Activated CD4-positive, CD25-positive, alpha-beta regulatory T cell treated with anti-CD3 and anti-CD28 coated beads, Interleukin-2, amount 50 U/mL, for 72 hours (primary cell): Measurements from ENCODE around the gene ZNF398.

Source experiments
- DNase-seq: peaks from one replicate; pipeline ENCODE4 v3.0.0; 2021

ZNF398 gene

DNA sequence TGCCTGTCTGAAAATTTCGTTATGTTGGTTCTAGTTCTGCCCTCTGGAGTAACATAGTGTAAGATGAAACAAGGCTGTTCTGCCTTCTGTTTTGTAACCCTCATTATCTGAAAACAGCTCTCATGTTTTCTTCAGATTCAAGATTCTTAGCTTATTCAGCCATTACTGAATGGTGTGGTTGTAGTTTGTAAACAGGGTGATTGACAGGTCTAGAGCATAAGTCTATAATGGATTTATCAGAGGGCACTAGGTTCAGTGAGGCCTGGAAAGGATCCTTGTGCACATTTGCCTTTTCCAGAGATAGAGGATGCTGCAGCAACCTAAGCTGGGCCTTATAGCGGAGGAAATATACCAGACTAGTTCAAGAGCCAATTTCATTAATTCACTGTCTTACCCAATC, 6.1 kb downstream of the ZNF398 start:
- DNase-seq, result no peak

GRCh38 chr7:149154056-149154455, 6.8 kb downstream of the ZNF398 start:
- DNase-seq, result no peak

- DNase-seq, result no peak
These were observed 9.6 kb downstream of the ZNF398 start for GRCh38 chr7:149156898-149157297.

DNA sequence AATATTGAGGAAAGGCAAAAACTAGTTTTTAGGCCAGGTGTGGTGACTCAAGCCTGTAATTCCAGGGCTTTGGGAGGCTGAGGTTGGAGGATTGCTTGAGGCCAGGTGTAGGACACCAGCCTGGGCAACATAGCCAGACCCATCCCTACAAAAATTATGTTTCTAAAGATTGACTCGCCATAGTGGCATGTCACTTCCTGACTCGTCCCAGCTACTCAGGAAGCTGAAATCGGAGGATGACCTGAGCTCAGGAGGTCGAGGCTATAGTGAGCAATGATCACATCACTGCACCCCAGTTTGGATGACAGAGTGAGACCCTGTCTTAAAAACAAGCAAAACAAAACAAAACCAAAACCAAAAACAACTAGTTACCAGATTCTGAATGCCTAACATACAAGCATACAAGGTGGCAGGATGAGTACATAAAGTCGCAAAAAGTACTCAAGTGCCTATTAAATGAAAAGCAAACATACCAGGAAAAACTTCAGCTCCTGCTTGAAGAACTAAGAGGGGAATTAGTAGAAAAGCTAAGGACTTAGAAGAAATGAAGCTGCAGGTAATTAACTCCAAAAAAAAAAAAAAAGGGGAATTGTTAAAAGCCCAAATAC, 14.1 kb downstream of the ZNF398 start:
- no peak for DNase-seq

DNA sequence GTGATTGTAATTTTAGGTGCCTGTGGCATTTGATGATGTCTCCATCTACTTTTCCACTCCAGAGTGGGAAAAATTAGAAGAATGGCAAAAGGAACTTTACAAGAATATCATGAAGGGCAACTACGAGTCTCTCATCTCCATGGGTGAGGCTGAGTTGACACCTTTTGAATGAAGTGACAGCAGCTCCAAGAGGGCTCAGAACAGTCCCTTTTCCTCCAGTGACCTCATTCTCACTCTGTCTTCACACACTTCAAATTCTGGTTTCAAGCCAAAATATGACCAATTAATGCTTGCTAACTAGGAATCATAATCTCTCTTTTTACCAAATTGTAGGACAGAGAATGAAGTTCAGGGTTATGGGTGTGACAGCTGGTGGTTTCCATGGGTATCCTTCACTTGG, 18.9 kb downstream of the ZNF398 start:
- DNase-seq, result no peak

GRCh38 chr7:149166630-149167352, 19.5 kb downstream of the ZNF398 start:
- DNase-seq, result no peak

DNA sequence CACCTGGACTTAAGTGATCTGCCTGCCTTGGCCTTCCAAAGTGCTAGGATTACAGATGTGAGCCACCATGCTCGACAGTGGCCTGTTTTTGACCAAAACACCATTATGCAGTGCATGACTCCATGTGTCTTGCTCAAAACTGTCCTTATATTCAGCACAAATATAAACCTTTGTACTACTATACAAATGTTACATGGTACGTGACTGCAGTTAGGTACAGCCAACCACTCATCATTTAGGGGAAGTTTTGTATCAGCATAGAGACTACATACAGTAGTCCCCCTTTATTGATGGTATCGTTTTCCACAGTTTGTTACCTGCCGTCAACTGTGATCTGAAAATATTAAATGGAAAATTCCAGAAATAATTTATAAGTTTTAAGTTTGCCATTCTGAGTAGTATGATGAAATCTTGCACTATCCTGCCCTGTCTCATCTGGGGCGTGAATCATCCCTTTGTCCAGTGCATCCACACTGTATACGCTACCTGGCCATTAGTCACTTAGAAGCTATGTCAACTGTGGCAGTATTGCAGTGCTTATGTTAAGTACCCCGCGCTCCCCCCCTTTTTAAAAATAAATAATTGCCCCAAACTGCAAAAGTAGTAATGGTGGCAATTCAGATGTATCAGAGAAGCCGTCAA, 24.8 kb downstream of the ZNF398 start:
- no peak for DNase-seq

DNA sequence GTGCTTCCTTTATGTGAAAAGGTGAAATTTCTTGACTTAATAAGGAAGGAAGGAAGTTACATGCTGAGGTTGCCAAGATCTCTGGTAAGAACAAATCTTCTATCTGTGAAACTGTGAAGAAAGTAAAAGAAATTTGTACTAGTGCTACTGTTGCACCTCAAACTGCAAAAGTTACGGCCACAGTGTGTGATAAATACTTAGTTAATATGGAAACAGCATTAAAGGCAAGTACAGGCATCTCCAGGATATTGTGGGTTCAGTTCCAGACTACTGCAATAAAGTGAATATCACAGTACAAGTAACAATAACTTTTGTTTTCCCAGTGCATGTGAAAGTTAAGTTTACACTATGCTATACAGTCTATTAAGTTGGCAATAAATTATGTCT, 25.3 kb downstream of the ZNF398 start:
- DNase-seq, result no peak

GRCh38 chr7:149175150-149175549, 27.9 kb downstream of the ZNF398 start:
- DNase-seq, result no peak

DNA sequence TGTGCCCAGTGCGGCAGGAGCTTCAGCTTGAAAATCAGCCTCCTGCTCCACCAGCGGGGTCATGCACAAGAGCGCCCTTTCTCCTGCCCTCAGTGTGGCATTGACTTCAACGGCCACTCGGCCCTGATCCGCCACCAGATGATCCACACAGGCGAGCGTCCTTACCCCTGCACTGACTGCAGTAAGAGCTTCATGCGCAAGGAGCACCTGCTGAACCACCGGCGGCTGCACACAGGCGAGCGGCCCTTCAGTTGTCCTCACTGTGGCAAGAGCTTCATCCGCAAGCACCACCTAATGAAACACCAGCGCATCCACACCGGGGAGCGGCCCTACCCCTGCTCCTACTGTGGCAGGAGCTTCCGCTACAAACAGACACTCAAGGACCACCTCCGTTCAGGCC, 32.0 kb downstream of the ZNF398 start:
- DNase-seq, result no peak

DNA sequence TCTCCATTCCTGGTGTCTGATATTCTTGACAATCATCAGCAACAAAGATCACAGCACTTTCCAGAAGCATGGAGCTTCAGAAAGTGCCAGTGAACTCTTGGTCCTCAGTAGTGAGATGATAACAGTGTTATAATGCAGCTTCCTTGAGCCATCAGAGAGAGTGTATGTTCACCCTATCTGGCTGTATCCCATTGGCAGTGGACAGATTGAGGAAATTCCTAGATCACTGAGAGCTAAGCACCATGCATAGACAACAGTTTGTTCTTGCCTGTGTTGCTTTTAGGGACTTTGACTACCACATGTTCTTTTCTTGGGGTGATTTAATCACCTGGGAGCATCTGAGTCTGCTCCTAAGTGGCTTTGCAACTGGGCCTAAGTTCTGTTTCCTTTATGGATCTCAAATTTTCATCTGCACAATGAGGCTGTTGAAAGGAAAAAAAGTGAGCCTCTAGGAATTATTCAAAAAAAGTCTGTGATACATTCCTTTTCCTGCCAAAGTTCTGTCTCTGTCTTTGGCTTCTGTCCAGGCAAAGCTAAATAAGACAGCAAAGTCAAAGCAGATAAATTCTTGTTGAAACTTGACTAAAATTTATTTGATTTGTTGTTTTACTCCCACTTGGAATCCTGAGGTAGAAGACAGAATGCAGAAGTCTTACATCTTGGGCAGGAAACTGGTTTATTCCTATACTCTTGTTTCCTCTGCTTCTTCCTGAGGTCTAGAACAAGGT, 33.6 kb downstream of the ZNF398 start:
- DNase-seq, result no peak

DNA sequence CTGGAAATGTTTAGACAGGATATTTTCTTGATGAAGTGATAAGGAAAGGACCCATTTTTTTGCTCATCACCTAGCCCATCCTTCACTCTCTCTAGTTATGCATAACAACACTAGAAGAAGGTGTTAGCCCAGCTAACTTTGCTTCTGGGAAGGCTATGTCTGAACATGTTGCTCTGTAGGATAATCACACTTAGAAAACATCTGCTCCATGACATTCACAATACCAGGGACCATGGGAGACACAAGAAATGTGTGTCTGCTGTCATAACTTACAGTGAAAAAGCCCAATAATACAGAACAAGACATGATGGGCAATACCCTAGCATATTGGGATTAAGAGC, 34.2 kb downstream of the ZNF398 start:
- DNase-seq, result no peak

DNA sequence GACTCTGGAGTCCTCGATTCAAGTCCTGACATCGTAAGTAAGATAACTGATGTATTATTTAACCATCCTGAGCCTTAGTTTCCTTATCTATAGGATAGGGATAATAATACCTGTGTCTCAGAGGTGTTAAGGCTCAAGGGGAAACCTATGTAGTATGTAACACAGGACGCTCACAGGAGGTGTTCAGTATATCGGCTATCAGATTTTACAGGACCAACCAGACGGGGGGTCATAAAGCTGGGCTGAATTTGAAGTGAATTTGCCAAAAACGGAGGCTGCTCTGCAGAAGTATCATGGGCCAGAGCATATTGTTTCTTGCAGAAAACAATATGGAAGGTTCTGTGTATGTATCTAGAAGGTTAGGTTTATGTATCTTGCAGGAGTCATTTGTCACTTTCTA, 37.0 kb downstream of the ZNF398 start:
- no peak for DNase-seq

GRCh38 chr7:149188213-149188612, 41.0 kb downstream of the ZNF398 start:
- DNase-seq, result no peak

DNA sequence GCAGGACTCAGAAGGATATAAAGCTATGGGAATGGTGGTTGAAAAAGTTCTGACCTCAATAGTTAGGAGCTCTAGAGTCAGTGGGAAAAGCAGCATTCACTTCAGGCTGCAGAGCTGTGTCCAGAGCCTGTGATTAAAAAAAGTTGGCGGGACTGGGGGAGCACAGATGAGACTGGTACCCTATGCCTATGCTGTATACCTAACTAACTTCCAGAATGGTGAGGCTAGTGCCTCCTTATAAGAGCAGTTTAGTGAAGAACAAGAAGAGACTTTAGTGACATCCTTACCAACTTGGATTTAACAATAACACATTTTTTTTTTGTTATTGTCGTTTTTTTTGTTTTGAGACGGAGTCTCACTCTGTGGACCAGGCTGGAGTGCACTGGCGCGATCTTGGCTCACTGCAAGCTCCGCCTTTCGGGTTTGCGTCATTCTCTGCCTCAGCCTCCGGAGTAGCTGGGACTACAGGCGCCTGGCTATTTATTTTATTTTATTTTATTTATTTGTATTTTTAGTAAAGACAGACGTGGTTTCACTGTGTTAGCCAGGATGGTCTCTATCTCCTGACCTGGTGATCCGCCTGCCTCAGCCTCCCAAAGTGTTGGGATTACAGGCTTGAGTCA, 41.5 kb downstream of the ZNF398 start:
- DNase-seq, result no peak

DNA sequence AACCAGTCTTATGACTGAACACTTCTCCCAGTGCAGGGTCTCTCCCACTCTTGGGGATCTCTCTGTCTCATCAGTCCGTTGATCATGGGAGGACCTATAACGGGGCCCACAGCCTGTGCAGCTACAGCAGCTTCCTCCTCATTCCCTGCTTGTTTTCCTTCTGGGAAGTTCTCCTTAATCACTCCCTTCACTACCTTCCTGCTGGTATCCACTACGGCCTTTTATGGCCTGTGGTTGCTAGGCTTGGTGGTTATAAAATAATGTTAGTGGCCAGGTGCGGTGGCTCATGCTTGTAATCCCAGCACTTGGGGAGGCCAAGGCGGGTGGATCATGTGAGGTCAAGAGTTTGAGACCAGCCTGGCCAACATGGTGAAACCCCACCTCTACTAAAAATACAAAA, 44.6 kb downstream of the ZNF398 start:
- no peak for DNase-seq

- no peak for DNase-seq
These were observed 47.5 kb downstream of the ZNF398 start for GRCh38 chr7:149194799-149195179.

GRCh38 chr7:149195180-149196150, 48.2 kb downstream of the ZNF398 start, which contains the start of gene ZNF282:
TSS of gene ZNF282 (plus strand) at chr7:149195546. CDS start at chr7:149195590, 44 bp downstream.
- peak; percentile 77 for DNase-seq

- DNase-seq, result peak; percentile 34
These were observed 49.0 kb downstream of the ZNF398 start for GRCh38 chr7:149196151-149196704.

DNA sequence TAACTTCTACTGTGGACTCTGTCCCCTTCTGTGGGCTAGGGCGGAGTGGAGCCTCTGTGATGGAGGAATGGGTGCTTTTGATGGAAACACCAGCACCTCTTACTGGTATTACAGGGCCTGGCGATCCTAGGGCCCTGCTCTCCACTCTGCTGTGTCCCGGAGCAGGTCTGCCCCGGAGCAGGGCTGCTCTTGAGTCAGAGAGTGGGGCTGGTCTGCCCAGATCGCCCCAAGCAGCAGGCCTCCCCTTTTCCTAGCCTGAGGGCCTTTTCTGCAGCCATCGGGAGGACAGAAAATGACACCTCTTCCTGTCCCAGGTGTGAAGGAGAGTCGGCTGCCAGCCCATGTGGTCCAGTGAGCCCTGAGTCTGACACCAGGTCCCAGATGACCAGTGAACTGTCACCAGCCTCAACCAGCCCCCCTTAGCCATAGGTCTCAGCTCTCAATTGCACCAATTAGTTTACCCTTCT, 49.5 kb downstream of the ZNF398 start:
- DNase-seq, result no peak

GRCh38 chr7:149197675-149198074, 50.4 kb downstream of the ZNF398 start:
- DNase-seq, result no peak
